ENCODE measurements around the gene ACOX2.
"Not testable (repeated sequence)": the region's sequence is repeated elsewhere in the genome, so short reads cannot be mapped to it uniquely, and the experiment has no call there.

Gene ACOX2

DNA sequence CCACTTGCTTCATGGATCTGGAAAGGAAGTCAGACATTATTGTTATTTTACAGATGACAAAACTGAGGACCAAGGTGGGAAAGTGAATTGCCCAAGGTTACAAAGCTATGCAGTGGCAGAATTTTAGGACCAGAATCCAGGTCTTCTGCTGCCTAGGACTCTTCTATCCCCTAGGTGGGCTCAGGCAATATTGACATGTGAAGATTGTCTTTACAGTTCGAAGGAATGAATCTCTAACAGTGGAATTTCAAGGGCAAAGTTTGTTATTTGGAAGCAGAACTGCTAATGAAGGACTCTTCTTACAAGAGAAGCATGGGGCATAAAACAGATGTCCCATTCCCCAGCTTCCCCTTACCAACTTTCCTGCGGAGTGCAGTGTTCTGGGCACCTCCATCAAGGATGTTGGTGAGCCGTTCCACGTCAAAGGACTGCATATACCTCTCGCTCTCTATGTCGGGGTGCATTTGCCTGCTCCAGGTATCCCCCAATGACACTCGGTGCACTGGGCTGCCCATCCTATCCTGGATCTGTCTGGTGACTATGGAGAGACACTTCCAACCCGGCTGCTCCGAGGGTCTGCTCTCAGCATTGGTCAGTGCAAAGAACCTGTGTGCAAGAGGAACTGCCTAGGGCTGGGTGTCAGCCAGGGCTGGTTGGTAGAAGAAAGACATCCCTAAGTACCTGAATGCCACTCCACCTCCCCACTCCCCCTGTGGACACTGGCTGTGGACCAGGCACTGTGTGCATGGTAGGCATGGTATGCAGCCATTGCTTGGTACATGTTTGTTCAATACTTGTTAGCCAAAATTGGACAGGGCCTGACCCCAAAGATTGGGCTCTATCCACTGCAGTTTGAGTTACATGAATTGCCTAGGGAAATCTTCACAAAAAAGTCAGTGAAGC lies 2.1 kb downstream of the ACOX2 start:
- no peak for DNase-seq (ENCODE audit: low spot score)

DNA sequence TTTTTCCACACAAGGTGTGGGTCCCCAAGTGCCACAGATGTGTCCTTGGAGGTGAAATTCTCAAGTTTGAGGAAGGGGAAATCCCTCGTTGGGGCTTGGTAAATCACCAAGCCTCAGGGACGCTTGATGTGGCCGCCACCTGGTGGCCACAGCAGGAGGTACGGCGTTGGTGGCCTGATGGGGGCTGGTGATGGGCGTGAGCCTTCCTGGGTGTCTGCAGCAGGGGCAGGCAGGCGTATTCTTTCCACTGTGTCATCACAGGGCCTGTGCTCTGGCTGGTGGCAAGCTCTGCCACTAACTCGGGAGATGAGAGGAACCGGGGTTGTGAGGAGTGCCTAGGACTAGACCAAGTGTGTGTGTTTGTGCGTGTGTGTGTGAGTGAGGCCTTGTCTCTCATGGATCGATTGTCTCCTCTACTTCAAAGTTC lies 4.2 kb downstream of the ACOX2 start:
- peak; percentile 87 for DNase-seq (ENCODE audit: low spot score)

DNA sequence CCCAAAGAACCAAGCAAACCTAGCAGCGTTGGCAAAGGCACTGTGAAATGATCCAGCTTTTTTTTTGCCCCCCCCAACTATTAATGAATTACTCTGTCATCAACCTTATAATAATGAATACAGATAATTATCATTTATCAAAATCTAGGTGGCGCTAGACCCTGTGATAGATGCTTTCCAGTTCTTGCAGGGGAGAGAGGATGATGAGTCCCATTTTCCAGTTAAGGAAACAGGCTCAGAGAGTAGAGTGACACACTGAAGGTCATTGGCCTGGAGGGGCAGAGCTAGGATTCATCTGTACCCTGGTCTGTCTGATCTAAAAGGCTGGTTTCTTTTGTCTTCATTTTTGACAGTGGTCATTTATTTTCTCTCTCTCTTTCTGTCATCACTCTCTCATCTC lies 5.0 kb downstream of the ACOX2 start:
- peak; percentile 17 for DNase-seq (ENCODE audit: low spot score)

DNA sequence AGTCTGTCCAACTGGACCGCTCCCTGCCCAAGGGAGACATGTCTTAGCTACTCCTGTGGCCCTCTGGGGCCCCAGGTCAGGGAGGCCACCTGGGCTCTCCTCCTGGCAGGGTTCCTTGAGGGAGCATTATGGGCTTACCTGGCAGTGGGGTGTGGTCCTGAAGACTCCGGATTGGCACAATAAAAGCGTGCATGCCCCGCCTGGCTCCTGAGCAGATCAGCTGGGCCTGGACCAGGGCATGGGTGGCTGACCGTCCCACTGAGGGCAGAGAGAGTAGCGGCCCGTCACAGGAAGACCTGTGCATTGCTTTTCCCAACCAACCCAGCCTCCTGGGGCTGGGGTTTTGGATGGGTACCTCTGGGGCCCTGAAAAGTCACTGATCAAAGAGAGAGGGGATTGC lies 5.4 kb downstream of the ACOX2 start:
- DNase-seq (ENCODE audit: low spot score): no peak

DNA sequence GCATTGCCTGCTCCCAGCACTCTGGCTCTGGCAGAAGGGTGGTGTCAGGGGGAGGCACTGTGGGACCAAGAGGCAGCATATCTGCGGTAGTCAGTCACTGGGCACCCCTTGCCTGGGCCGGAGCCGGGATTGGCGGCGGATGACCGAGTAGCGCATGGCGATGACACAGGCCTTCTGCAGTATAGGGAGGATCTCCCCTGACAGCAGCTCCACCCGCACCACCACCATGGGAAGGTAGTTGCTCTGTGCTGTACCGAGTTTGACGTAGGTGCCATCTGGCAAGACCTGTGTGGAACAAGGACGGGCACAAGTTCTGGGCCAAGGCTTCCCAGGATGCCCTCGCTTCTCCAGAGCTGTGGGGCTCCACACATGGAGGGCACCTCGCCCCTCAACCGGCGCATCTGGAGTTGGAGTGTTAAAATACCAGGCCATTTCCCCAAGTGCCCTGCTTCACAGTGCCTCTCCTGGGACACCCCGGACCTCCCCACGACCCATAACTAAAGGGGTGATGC lies 6.6 kb downstream of the ACOX2 start:
- DNase-seq (ENCODE audit: low spot score): no peak

DNA sequence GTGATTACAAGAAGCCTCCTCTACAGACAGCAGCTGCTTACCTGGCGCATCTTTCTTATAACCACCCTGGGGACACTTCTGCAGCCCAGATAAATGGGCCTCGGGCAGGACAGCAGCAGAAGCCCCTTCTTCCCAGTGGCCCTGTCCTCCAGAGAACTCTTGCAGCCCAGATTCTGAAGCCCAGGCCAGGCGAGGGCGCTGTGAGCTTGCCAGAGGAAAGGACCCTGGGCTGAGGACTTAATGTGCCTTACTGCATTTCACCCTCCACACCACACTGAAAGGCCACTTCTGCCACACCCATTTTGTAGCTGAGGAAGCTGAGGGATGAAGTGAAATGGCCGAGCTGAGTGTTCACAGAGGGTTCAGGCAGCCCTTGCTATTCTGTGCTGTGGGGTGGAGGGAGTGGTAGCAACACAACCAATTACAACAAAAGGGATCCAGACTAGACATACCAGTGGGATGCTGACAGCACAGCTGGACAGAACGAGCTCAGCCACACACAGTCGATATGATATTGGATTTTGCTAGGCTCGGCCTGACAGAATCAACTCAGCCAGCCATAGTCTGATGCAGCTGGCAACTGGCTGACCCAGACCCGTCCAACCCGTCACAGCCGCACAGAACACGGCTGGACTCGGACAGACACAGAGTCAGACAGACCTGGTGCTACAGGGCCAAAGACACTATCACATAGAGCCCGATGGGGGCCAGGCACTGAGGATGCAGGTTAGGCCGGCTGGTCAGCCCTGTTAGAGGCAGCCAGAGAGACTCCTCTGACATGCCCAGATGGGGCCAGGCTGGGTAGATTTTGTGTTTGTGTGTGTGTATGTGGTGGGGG lies 7.3 kb downstream of the ACOX2 start:
- peak; percentile 9 for DNase-seq (ENCODE audit: low spot score)

DNA sequence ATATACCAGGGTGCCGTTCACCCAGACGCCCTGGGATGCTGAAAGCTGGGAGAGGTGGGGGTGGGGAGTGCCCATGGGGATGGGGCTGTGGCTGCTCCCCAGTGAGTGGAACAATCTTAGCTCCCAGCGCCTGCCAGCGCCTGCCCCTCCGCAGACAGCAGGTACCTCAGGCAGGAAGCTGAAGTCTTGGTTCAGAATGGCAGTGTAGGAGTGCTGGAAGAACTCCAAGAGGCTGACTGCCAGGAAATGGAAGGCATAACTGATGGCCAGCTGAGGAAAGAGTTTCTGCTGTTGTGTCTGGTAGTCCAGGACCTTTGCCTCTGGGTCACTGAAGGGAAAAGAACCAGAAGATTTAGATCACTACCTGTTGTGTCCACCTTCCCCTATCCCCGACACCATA lies 8.4 kb downstream of the ACOX2 start:
- no peak for DNase-seq (ENCODE audit: low spot score)

DNA sequence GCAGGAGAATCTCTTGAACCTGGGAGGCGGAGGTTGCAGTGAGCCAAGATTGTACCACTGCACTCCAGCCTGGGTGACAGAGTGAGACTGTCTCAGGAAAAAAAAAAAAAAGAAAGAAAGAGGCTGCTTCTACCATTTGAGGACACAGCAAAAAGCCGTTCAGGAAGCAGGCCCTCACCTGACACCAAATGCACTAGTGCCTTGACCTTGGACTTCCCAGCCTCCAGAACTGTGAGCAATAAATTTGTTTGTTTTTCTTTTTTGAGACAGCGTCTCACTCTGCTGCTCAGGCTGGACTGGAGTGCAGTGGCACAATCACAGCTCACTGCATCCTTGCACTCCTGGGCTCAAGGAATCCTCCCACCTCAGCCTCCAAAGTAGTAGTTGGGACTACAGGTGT lies 9.6 kb downstream of the ACOX2 start:
- DNase-seq (ENCODE audit: low spot score): not testable (repeated sequence)

DNA sequence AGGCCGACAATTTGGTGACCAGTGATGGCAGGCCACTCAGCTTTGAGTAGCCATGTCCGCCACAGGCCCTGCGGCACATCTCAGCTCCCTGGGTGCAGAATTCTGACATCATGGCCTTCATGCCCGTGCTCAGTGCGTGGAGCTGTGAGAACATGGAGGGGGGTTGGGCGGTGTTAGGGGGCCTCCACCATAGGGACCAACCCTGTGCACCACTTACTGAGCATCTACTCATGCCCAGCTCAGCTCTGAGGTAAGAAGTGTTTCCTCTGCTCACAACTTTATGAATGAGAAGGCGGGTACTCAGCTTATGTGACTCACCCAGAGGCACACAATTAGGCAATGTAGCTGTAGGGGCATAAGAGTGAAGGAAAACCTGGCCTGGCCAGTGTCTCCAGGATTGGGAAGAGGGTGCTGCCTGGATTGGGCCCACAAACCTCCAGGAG lies 10.5 kb downstream of the ACOX2 start:
- DNase-seq (ENCODE audit: low spot score): peak; percentile 23

DNA sequence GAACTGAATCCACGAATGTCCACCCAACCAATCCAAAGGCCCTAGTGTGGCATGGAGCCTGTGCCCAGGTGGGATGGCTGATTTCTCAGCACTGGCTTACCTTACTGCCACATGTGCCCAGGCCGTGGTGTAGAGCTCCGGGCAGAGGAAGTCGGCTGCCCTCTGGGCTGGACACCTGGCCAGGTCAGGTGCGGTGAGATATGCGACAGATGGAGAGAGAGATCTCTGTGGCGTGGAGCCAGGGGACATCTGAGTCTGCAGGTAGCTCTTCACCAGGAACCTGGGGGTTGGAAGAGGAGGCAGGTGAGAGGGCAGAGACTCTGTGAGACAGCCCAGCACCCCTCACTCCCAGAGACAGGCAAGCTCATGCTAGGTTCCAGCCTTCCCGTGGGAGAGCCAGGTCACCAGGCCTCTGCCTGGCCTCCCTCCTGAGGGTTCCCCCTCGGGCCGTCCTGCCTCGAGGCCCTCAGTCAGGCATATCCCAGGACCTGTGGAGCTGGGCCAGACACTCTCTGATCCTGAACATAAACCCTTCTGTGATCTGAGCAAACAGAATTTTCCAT lies 12.6 kb downstream of the ACOX2 start:
- no peak for DNase-seq (ENCODE audit: low spot score)

DNA sequence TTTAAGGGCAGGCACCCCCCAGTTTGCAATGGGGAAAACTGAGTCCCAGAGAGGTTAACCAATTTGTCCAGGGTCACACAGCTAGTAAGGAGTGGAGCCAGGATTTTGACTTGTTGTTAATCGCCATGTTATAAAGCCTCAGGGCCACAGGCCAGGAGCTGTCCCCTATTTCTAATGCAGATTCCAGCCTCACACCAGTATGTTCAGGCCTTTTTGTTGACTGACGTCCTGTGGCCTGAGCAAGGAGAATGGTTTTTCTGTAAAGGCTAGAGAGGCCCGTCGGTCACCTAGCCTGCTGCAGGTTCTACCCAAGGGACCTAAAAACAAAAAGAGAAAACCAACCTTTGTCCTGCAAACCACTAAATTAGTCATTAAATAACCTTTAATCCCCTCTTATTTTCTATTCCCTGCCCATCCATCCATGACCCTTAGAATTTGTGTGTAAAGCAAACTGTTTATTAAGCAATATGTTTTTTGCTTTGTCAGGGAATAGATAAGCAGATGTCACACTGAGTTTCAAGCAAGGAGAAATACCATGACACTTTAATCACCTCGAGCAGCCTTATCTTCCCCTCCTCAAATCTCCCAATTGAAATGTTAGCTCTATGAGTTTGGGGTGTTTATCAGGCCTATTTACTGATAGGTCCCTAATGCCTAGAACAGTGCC lies 14.1 kb downstream of the ACOX2 start:
- DNase-seq (ENCODE audit: low spot score): no peak

DNA sequence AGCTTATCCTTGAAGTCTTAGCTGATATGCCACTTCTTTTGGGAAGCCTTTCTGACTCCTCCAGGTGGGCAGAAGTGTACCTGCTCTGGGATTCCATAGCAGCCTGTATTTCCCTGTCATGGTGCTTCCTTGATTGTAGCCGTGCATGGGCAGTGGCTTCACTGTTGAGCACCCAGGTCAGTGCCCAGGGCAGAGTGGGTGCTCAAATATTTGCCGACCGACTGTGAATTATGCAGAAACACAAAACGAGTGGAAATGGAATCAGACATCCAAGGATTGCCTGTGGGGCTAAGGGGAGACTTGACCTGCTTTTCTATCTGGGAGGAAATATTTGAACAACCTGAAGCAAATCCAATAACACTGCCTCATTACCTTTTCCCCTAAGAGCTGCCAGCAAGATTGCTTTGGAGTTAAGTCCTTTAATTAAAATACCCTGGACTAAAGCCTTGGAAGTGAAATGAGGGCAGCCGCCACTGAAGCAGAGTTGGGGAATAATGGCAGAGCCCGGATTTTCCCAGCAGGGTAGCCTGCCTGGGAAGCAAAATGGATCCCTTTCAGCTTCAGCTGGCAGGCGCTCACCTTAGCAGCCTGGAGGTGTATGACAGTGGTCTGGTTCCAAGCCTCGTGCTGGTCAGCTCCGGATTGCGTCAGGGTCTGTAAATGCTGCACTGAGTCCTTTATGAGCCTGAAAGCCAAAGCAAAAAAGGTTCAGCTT lies 14.9 kb downstream of the ACOX2 start:
- DNase-seq (ENCODE audit: low spot score): no peak

DNA sequence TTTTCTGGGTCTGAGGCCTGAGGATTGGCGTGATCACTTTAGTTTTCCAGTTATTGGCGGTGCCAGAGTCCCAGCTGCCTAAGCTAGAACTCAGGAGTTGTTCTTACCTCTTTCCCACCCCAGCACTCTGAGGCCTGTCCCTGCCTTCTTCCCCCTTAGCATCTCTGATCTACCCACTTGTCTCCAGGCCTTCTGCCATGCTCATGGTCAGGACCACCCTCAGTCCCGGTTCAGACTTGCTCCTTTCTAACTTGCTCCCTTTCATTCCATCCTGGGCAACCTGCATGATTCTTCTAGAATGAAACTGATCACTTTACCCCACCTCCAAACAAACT lies 15.7 kb downstream of the ACOX2 start:
- no peak for DNase-seq (ENCODE audit: low spot score)

DNA sequence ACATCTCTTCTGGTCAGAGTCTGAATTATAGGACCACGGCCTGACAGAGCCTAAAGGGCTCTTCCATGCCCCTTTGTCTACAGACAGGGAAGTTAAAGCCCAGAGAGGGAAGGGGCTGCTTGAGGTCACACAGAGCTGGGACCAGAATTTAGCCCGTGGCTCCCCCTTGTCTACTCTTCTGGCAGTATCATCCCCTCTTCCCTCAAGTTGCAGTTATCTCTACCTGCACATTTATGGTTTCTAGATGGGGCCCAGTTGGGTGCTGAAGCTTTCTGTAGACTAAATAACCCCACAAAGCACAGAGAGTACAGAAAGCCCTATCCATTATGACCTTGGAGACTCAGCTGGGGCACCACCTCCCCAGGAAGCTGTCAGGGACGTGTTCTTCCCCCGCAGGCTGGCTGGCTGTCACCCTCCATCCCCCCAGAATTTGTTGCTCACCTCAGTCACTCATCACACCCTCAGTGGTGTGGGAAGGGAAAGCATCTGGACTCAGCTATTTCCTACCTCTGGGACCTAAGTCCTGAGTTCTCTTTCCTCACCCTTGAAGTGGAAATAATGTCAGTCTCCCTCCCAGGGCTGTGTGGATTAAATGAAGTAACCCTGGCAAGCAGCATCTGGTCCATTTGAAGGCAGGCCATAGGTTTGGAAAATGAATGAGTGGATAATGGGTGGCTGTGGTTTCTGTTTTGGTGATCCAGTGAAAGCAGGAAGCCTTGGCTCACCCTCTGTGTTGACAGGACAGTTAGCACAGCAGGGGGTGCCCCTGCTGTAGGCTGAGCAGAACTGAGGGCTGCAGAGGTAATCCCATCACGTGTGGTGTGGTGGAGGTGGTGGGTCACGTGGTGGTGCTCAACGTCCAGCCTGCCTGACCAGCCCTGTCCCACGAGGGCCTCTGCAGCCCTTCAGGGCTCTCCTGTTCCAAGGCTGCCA lies 16.3 kb downstream of the ACOX2 start:
- DNase-seq (ENCODE audit: low spot score): no peak

DNA sequence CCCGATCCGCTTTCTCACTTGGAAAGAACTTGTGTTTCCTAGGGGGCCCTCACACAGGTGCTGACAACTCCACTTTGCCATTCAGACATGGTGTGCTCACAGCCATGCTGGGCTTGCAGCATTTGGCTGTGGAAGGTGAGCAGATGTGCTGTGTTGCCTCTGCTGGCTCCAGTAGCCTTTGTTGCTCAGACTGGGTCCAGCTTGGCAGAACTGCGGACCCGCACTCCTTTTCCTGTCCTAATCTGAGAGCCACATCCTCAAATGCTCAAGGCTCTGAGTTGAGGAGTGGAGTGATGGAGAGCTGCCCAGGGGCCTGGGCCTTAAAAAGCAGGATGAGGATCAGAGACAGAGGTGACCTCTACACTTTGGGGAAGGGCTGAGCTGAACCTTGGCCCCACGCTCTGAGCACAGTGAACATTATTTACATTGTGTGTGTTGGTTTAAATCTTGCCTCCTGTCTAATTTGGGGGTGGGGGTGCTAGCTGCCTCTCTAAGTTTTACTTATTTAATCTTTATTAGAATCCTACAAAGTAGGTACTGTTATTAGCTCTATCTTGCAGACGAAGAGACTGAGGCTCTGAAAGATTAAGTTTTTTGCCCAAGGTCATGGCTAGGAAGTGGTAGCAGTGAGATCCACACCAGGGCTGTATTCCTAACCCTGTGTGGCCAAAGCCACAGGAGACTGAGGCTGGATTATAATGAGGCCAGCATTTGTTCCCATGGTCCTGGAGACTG lies 17.2 kb downstream of the ACOX2 start:
- no peak for DNase-seq (ENCODE audit: low spot score)

DNA sequence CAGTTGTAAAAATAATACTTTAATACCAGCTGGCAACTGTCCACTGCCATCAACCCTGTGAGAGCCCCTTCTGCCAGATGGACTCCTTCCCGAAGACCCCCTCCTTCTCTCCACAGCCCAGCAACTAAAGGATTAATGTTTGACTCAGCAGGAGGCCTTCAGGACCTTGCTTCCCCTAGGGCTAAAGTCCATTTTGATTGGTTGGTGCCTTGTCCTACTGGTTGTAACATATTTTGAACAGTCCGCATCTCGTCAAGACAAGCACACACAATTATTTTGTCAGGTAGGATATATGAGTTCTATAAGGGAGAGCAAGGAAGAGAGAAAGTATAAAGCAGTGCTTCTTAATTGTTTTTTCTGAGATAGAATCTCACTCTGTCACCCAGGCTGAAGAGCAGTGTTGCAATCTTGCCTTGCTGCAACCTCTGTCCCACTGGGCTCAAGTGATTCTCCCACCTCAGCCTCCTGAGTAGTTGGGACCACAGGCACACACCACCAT lies 18.6 kb downstream of the ACOX2 start:
- DNase-seq (ENCODE audit: low spot score): no peak

DNA sequence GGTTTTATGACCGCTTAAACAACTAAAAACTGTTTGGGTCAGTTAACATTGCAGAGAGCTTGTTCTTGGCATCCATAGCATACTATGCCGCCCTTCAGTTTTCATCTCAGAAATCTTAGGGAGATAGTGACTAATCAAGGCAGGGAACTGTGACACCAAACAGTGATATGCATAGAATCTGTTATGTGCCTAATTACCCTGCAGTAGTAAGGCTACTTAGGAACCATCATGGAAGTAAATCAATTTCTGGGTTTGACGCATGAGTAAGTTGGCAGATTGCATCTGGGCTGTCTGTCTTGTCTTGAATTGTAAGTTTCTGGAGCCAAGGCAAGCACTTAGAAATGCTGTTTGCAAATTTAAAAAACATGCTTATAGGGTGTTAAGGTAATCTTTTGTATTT lies 22.6 kb downstream of the ACOX2 start:
- DNase-seq (ENCODE audit: low spot score): no peak

DNA sequence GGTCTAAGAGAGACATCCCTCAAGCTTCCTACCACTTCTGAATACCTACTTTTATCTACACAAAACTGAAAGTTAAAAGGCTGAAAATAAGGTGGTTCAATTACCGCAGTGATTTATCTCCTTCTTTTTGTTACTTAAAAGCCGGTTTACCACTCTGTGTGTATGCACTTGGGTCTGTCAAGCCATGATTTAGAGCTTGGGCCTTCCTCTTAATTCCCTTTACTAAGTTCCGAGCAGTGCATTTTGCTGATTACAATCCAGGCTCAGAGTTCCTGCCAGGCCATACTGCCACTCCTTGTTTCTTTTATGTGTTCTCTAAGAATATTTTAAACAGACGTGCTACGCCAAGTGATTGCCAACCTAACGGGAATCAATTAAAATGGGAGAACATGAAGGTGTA lies 28.6 kb downstream of the ACOX2 start:
- DNase-seq (ENCODE audit: low spot score): no peak

DNA sequence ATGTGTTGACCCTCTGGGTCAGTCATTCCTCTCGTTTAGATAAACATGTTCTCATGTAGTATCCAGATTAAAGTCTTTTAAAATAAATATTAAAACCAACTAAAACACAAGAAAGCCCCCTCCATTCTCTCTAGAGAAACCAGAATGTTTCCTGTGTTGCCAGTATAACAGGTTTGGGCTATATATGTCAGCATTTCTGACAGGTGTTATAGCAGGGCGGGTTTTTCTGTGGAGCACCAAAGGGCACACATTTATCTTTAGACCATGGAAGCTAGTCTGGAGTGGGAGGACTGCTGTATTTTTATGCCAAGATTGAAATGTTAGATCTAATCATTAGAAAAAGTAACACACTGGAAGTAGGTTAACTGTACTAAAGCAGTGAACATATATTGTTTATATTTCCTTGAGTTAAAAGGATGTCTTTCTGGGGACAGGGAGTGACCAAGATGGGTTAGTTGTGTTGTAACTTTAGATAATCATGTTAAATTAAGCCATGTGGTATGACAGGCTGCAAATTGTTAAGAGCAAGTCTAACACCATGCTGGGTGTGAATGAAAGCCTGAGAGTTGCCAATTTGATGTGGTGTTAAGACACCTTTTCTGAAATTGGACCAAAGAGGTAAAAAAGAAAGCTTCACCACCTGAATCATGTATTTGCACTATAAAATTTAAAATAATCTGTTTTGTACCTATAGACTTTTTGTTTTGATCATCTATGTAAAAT lies 29.5 kb downstream of the ACOX2 start:
- no peak for DNase-seq (ENCODE audit: low spot score)
